ENCODE measurements around the gene LPAR6.

The LPAR6 gene

DNA sequence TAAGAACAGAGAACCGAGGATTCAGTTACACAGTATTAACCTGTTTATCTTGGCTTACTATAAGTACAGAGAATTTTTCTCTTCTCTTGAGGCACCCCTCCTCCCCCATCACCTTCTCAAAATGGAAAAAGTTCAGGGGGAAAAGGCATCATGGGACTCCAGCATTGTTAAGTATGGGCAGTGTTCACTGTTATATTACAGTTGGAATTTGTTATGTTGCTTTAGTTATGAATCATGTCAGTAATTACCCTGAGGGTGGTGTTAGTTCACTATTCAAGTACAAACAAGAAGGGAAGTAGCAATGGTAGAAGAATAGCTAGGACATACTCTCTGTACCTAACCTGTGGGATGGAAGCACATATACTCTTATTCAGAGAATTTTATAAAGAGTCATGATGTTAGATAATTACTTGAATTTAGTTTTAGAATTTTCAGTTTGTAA is 12.0 kb downstream of the LPAR6 start:
- H2AFZ ChIP-seq (ENCODE audit: low read length): no peak overlapping the region
- no peaks in the 10 kb centered on the region for H3K9me2 ChIP-seq (replicated peaks; ENCODE audit: low read depth, low read length)
- H3K27me3 ChIP-seq (ENCODE audit: insufficient read depth, low read length, poor library complexity, severe bottlenecking): no peaks in the 10 kb centered on the region
- H3F3A ChIP-seq (ENCODE audit: low read depth): peaks cover 10% of the 10 kb centered on the region
- H3K79me2 ChIP-seq (ENCODE audit: insufficient read depth, low read length): peaks cover 49% of the 10 kb centered on the region
- H3K4me3 ChIP-seq (ENCODE audit: low read length, poor library complexity, severe bottlenecking): peak overlapping the region; percentile 50
- 0 out of 2 replicates have a peak, but pooled peaks cover 3% of the 10 kb centered on the region for H3K9me3 ChIP-seq (ENCODE audit: insufficient read depth, low read depth, low read length)
- H4K20me1 ChIP-seq (ENCODE audit: insufficient read depth, low read length, poor library complexity, severe bottlenecking): no peaks in the 10 kb centered on the region
- peak overlapping the region; percentile 69 for H3K4me2 ChIP-seq (ENCODE audit: low read depth, low read length, poor library complexity, severe bottlenecking)
- peaks cover 80% of the 10 kb centered on the region for H3K4me1 ChIP-seq (ENCODE audit: insufficient read depth, low read length, poor library complexity, severe bottlenecking)
- no peak for TF ChIP-seq EZH2phosphoT487 (IDR thresholded peaks at IDR 0.05; ENCODE audit: borderline replicate concordance)
- TF ChIP-seq, protein P1, sequence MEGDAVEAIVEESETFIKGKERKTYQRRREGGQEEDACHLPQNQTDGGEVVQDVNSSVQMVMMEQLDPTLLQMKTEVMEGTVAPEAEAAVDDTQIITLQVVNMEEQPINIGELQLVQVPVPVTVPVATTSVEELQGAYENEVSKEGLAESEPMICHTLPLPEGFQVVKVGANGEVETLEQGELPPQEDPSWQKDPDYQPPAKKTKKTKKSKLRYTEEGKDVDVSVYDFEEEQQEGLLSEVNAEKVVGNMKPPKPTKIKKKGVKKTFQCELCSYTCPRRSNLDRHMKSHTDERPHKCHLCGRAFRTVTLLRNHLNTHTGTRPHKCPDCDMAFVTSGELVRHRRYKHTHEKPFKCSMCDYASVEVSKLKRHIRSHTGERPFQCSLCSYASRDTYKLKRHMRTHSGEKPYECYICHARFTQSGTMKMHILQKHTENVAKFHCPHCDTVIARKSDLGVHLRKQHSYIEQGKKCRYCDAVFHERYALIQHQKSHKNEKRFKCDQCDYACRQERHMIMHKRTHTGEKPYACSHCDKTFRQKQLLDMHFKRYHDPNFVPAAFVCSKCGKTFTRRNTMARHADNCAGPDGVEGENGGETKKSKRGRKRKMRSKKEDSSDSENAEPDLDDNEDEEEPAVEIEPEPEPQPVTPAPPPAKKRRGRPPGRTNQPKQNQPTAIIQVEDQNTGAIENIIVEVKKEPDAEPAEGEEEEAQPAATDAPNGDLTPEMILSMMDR (conservative IDR thresholded peaks at IDR 0.05; ENCODE audit: low read length): peak; percentile 49
- no peaks in the 10 kb centered on the region for H3K36me3 ChIP-seq (ENCODE audit: insufficient read depth, low read length)
- peak overlapping the region; percentile 61 for H3K9ac ChIP-seq (ENCODE audit: low read depth, low read length, poor library complexity, severe bottlenecking)

DNA sequence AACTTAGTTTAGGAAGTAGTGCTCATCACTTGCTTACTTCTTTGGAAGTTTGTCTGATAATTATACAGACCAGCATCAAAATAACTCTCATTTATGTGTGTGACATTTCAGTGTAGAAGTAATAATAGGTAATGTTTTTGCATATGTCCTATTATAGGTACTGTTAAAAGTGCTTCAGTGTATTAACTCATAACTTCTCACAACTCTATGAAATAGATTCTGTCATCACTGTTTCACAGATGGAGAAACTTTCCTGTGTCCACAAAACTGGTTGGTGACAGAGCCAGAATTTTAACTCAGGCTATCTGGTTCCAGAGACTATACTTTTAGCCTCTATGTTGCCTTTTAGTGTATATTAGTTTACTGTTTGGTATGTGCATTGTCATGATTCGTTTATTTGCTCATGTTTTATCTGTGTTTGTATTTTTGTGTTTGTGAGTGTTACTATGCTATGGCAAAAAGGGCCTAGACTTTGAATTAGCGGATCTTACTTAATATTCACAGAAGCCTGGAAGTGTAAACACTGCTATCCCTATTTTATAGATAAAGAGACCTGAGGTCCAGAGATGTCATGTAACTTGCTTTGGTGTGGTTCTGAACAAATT is 12.7 kb downstream of the LPAR6 start:
- TF ChIP-seq, protein P1 (conservative IDR thresholded peaks at IDR 0.05; ENCODE audit: low read length): no peak
- no peak for TF ChIP-seq EZH2phosphoT487 (IDR thresholded peaks at IDR 0.05; ENCODE audit: borderline replicate concordance)
- Histone ChIP-seq H3K9ac (ENCODE audit: low read depth, low read length, poor library complexity, severe bottlenecking) (peak overlapping the region; percentile 61), H4K20me1 (ENCODE audit: insufficient read depth, low read length, poor library complexity, severe bottlenecking) (no peaks in the 10 kb centered on the region), H3K36me3 (ENCODE audit: insufficient read depth, low read length) (no peaks in the 10 kb centered on the region), H2AFZ (ENCODE audit: low read length) (no peak overlapping the region), H3F3A (ENCODE audit: low read depth) (peaks cover 6% of the 10 kb centered on the region), H3K9me3 (ENCODE audit: insufficient read depth, low read depth, low read length) (0 out of 2 replicates have a peak, but pooled peaks cover 5% of the 10 kb centered on the region), H3K79me2 (ENCODE audit: insufficient read depth, low read length) (peaks cover 42% of the 10 kb centered on the region), H3K4me1 (ENCODE audit: insufficient read depth, low read length, poor library complexity, severe bottlenecking) (peaks cover 73% of the 10 kb centered on the region), H3K4me3 (ENCODE audit: low read length, poor library complexity, severe bottlenecking) (no peak overlapping the region), H3K27me3 (ENCODE audit: insufficient read depth, low read length, poor library complexity, severe bottlenecking) (no peaks in the 10 kb centered on the region), H3K4me2 (ENCODE audit: low read depth, low read length, poor library complexity, severe bottlenecking) (peak overlapping the region; percentile 69), H3K9me2 (replicated peaks; ENCODE audit: low read depth, low read length) (no peaks in the 10 kb centered on the region)

DNA sequence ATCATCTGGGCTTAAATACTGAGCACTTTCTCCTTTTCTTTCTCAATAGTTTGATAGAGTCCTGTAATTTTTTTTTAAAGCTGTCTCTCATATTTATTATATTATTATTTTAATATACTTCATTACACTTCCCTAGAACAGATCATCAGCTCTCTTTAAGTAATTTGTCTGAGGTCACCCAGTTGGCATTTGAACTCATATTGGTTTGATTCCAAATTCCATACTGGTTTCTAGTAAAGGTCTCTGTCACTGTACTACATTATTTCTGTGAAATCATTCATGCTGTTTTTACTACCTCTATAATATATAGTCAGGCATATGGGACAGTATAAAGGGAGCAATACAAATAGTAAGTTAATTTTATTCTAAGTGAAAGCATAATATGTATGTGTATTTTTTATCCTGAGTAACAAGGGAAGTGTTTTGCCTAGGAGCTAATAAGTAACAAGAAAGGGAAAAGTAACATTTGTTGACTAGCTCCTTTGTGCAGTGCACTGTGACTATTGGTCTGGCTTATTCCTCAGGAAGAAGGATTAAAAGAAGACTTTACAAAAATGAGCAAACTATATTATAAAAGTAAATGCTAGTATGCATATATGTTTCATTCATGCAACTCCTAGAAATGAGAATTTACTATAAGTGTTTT is 14.3 kb downstream of the LPAR6 start:
- Histone ChIP-seq H3K79me2 (ENCODE audit: insufficient read depth, low read length) (peaks cover 30% of the 10 kb centered on the region), H4K20me1 (ENCODE audit: insufficient read depth, low read length, poor library complexity, severe bottlenecking) (no peaks in the 10 kb centered on the region), H3K9ac (ENCODE audit: low read depth, low read length, poor library complexity, severe bottlenecking) (no peak overlapping the region), H3K4me3 (ENCODE audit: low read length, poor library complexity, severe bottlenecking) (no peak overlapping the region), H3K36me3 (ENCODE audit: insufficient read depth, low read length) (peaks cover 12% of the 10 kb centered on the region; the same call in 1 of the 2 replicates), H3K27me3 (ENCODE audit: insufficient read depth, low read length, poor library complexity, severe bottlenecking) (no peaks in the 10 kb centered on the region), H3K9me3 (ENCODE audit: insufficient read depth, low read depth, low read length) (0 out of 2 replicates have a peak, but pooled peaks cover 5% of the 10 kb centered on the region), H3K4me2 (ENCODE audit: low read depth, low read length, poor library complexity, severe bottlenecking) (no peak overlapping the region), H3K9me2 (replicated peaks; ENCODE audit: low read depth, low read length) (no peaks in the 10 kb centered on the region), H3F3A (ENCODE audit: low read depth) (peaks cover 6% of the 10 kb centered on the region), H3K4me1 (ENCODE audit: insufficient read depth, low read length, poor library complexity, severe bottlenecking) (peaks cover 57% of the 10 kb centered on the region), H2AFZ (ENCODE audit: low read length) (no peak overlapping the region)
- TF ChIP-seq, protein P1 (conservative IDR thresholded peaks at IDR 0.05; ENCODE audit: low read length): no peak
- TF ChIP-seq EZH2phosphoT487 (IDR thresholded peaks at IDR 0.05; ENCODE audit: borderline replicate concordance): no peak
